ENCODE results near the gene ARID1B. TPM values are rescaled to one million over a fixed set of nuclear protein-coding genes. Genes with fewer than 3 reads are reported as not detected.
"Not testable (repeated sequence)": the region's sequence is repeated elsewhere in the genome, so short reads cannot be mapped to it uniquely, and the experiment has no call there.

The ARID1B gene
- total RNA-seq, 1 donor from 2014 or later = 93.8 TPM

DNA sequence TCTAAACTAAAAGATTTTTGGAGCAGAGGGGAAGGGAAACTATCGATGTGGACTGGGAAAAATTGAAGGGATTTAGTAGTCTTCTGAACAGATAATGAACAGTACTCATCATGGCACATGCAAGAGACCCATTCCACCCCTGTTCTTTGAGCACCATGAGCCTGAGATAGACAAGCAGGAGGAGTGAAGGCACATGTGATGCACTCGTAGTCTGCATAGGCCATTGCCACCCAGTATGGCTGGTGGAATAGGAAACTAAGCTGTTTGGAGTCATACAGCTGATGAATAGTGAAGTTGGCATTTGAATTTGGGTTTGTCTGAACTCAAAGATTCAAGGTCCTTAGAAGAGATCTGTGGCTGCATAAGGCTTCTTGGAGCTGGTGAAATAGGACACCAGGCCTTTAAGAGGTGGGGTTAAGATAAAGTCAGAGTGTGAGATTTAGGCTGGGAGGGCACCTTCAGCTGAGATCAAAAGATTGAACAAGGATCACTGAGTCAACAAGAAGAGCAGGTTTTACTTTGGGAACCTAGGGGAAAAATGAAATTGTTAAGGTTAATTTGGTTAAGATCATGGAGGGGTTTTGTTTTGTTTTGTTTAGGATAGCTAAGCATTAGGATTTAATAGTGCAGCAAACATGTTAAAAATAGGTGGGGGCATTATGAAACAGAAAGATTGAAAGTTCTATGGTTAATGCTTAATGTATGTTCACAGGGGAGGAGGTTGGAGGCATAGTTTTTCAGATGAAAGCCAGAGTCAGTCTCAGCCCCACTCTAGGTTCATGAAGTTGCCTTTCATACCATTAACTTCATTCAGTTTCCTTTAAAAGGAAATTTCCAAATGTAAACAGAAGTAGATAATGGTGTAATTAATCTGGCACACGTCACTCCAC, 148.8 kb downstream of the ARID1B start:
- intact Hi-C loops (cut with micrococcal nuclease) = no loop called here

DNA sequence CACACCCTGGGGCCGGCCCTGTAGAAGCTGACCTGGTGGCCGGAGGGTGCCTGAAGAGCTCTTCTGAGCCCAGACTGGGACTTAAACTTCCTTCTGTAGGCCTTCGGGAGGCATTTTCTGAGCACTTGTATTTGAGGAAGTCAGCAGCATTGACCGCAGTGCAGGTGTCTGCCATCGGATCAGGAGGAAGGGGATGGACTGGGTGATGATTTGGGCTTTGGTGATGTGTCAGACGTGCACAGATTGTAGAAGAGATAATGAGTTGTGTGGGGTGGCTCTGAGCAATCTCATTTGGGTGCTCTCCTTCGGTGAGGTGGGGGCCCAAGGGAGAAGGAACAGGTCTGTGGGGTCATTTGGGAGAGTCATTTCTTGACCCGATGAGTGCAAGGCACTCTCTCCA, 150.9 kb downstream of the ARID1B start:
- intact Hi-C loops (cut with micrococcal nuclease) = no loop called here

DNA sequence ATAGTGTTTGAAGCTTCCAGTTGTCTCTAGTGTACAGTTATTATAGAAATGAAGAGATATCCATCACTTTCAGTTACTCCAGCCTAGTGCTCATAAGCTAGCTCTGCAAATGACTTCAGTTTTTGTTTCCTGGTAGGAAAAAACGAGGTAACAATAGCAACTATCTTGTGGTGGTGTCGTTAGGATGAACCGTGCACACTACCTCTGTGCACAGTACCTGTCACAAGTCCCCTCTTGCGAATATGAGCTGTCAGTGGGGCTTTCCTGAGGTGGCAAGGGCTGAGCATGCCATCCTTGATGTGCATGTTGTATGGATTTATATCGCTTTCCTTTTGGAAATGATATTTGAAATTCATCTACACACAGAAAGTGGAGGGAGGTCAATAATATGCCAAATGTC, 151.8 kb downstream of the ARID1B start:
- intact Hi-C loops (cut with micrococcal nuclease) = no loop called here

DNA sequence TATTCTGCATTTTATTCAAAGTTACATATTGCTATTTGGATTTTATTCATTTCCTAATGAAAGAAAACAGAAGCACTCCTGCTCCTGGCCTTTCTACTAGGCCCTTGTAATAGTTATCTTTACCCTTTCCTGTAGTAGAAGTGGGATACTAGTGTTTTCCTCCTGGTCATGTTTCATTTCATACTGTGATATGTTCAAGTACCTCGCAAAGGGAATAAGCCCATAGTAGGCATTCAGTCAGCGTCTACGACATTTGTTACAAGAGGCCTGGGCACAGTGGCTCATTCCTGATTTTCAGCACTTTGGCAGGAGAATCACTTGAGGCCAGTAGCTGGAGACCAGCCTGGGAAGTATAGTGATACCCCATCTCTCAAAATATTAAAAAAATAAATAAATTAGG, 154.1 kb downstream of the ARID1B start:
- intact Hi-C loops (cut with micrococcal nuclease) = no loop called here

DNA sequence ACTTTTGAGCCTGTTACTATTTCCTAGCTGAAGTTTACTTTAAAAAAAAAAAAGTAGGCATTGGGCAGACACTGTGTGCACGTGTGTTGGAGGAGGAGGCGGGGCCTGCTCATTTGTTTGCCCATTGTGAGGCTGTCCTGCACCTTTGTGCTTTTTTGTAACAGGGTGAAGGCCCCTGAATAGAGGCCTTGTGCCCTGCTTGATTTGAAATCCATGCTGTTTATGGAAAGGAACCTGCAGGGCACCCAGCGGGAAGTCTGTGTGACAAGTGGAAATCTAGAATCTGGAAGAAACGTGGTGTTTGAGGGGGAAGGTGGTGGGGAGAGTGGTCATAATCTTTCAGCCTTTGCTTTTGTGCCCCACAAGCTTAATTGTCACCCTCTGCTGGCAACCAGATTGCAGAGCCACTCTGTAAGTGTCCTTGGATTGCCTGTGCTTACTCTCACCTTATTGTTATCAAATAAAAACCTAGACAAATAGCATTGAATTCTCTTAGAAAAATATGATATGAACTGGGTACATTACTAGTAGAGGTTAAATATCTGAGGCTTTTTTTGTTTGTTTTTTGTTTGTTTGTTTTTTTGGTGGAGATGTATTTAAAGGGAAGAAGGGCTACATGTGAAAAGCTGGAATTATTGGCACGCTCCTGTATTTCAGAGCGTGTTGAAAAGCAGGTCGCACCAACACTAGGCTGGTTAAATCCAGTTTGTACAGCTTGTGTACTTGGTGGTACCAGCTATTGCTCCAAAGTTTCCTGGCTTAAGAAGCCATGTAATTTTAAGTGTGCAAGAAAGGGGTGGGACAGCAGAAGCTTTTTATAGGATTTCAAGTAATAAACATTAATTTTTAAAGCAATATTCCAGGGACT, 156.3 kb downstream of the ARID1B start:
- intact Hi-C loops (cut with micrococcal nuclease) = no loop called here

DNA sequence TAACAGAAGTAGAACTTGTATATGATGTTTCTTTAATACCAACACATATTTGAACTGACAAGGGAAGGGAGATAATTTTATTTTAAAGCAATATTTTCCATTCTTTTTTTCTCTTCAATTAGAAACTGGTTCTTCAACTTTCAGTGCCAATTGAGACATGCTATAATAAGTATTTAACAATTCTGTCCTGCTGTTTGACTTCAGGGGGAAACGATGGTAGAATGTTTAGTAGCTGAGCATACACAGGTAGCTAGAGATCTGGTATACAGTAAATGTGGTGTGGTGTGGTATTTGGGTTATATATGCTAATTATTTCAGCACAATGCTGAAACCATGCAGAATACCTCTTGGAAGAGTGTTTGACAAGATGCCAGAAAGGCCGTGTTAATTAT, 156.9 kb downstream of the ARID1B start:
- intact Hi-C loops (cut with micrococcal nuclease) = no loop called here

DNA sequence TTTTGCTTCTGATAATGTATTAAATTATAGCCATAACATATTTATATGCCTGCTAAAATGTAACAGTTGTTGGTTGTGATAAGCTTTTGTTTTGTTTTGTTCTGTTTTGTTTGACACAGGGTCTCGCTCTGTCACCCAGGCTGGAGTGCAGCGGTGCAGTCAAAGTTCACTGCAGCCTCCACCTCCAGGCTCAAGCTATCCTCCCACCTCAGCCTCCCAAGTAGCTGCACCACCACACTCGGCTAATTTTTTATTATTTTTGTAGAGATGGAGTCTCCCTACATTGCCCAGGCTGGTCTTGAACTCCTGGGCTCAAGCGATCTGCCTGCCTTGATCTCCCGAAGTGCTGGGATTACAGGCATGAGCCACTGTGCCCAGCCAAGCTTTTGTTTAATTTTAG, 157.8 kb downstream of the ARID1B start:
- intact Hi-C loops (cut with micrococcal nuclease) = no loop called here

DNA sequence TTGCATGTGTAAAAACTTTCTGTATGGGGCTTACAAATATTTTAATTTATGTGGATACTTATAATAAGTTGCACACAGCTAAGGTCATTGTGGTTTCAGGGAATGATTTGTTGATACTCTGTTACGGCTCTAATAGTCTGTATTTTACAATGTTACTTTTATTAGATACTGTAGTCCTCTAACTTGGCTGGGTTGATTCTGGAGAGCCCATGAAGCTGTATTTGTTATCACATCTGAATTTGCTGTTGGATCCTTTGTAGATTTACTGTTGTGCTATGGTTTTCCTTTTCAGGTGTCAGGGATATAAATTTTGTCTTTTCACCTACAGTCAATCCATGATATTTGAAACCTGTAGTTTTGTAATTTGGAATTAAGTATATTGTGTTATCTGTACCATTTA, 161.0 kb downstream of the ARID1B start:
- intact Hi-C loops (cut with micrococcal nuclease) = no loop called here

DNA sequence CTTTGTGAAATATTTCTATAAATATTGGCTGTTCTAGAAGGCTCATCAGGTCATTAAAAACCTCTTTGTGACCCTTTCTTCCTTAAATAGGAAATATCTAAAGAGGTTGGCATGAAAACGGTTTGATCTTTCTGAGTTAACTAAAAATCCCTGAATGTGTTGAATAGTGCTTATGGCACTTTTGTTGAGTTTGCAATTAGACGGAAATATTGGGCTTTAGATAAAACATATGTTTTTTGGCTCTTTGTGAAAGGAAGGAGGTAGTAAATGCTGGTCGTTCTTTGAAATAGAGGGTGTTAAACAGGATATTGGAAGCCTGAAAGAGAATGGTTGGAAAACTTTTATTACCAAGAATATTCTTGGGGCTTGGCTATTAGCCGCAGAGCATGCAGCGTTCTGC, 163.0 kb downstream of the ARID1B start:
- intact Hi-C loops (cut with micrococcal nuclease) = no loop called here

DNA sequence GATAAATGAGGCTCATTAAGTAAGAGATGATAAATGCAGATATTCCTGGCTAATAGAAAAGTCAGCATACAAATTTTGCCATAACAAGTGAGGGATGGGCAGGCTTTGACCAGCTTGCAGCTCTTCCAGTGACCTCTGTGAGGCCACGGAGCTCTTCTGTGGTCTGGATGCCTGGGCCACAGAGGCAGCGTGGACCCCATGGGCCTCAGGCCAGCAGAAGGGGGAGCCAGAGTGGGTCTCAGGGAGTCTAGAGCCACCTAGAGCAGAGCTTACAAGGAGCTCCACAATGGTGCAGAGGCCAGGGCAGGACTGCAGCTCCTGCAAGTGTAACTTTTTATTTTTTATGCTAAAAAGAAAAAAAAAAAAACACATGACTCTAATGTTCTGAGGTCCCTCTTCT, 165.1 kb downstream of the ARID1B start:
- intact Hi-C loops (cut with micrococcal nuclease) = no loop called here

DNA sequence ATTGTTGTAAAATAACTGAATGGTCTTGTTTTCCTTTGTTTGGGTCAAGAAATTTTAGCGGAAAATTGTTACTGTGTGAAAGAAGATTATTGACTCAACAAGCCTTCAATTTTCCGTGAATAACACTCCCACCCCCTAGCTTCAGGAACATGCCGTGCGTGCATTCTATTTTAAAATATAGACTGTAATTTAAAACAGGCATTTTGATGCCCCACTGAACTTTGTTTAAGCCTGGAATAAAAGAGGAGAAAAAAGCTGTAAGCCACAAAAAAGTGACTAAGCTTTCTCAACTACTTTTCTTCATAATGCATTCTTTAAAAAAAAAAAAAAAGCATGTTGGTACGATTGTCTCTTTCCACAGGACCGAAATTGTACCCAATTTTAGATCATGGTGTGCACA, 166.0 kb downstream of the ARID1B start:
- intact Hi-C loops (cut with micrococcal nuclease) = no loop called here

DNA sequence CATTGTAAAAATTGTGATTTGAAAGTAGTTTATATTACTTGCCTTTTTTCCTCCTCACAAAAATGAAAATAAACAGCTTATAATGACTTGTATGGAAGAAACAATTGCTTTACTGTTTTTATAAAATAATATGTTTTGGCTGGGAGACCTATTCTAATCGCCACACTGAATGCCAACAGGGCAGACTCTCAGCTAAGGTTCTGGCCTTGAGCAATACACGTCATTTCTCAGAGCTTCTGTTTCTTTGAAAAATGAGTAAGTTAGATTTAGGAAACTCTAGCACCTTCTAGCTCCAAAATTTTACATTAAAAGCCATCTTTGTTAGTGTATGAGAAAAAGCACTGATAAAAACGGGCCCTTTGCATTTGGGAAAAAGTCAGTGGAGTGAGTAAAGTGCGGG, 166.6 kb downstream of the ARID1B start:
- intact Hi-C loops (cut with micrococcal nuclease) = no loop called here

DNA sequence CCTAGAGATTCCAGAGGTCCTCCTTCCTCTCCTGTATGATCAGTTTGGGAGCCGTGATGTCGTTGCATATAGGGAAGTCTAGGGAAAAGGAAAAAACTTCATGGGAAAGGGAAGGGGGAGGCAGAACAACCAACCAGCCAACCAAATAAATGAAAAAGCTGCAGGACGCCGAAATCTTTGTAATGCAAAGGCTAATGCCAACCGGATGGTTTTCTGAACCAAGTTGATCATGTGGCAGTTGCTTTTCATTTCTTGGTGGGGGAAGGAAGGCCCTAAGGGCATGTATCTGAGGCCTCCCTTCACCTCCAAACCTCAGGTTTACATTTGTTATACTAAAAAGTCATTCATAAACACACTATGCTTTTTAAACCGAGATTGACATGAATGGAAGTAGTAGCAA, 167.2 kb downstream of the ARID1B start:
- intact Hi-C loops (cut with micrococcal nuclease) = no loop called here

DNA sequence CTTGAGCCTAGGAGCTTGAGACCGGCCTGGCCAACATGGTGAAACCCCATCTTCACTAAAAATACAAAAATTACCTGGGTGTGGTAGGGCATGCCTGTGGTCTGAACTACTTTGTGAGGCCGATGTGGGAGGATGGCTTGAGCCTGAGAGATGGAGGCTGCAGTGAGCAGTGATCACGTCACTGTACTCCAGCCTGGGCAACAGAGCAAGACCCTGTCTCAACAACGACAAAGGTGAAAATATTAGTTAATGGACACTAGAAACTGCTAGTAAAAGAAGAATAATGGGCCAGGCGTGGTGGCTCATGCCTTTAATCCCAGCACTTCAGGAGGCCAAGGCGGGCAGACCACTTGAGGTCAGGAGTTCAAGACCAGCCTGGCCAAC, 168.6 kb downstream of the ARID1B start:
- intact Hi-C loops (cut with micrococcal nuclease) = not testable (repeated sequence)

DNA sequence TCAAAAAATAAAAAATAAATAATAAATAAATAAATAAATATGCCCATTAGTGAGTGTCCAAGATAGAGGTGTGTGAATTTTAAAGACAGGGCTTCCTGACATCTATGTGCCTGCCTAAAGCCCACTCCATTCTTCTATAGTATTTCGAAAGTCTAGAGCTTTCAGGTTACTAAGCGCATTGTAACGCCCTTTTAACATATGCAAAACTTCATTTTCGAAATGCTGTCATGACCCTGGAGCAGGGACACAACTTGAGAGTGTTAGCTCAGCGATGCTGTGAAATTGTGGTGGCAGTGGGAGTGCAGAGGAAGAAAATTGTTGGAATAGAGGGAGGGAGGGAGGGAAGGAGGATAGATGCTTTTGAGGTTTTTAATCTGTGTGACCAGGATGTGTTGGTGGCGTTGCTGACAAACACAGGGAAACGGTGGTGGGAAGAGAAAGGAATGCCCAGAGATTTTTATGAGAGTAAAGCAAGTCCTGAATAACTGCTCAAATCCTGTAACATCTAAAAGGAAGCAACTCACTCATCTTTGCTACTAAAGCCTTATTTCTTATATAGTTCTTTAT, 169.3 kb downstream of the ARID1B start:
- intact Hi-C loops (cut with micrococcal nuclease) = no loop called here

DNA sequence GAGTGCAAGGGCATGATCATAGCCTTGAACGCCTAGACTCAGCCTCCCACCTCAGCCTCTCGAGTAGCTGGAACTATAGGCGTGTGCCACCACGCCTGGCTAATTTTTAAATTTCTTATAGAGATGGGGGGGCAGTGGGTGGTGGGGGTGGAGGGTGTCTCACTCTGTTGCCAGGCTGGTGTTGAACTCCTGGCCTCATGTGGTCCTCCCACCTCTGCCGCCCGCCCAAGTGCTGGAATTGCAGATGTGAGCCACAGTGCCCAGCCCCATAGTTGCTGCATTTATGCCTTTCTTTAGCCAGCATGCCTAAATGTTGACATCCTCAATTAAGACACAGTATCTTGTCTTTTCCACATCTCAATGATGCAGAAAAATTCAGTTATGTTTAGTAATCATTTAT, 171.1 kb downstream of the ARID1B start:
- intact Hi-C loops (cut with micrococcal nuclease) = no loop called here

DNA sequence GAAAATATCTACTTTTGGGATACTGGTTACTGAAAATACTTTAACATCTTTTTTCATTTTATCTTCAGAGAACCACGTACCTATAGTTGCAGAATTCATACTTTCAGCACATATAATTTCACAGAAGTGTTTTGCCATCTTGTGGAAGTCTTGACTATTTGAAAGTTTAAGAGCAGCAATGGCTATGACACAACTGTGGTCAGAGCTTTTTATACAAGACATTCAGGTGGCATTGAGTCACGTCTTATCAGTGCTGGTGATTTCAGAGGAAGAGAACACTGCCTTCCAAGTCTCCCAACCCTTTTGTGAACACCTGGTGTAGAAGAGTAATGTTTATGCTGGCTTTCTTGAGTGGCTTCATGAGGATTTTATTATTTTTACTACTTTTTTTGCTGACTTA, 171.6 kb downstream of the ARID1B start:
- intact Hi-C loops (cut with micrococcal nuclease) = no loop called here

DNA sequence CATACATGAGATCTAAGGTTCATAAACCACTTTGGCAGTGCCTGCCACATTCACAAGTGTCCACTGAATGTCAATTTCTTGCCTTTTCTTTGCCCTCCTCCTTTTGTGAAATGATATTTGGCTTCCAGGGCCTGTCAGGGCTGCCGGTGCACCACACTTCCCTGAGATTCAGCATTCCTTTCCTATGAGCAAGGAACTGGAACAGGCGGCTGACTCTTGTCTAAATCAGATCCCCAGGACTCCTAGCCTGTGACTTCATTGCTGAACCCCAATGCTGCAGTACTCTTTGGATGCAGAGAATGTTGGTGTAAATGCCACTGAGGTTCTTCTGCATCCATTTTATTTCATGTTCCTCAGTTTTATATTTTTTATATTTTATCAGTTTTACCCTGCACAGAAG, 172.2 kb downstream of the ARID1B start:
- intact Hi-C loops (cut with micrococcal nuclease) = no loop called here

DNA sequence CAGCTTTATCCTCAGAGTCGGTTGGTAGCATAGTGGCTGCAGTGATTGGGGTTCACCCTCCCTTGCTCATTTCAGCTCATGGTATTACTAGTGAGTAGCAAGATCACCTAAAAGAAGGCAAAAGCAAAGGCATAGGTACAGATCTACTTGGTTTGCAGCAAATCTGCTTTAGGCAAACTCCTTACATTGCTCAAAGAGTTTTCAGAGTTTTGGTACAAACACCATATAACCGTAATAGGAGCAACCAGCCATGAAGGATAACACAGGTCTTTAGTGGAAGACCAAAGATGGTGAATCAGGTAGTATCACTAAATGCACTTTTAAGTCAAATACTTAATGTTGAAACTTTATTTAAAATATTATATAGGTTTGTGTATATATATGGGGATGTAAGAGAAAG, 172.9 kb downstream of the ARID1B start:
- intact Hi-C loops (cut with micrococcal nuclease) = no loop called here

DNA sequence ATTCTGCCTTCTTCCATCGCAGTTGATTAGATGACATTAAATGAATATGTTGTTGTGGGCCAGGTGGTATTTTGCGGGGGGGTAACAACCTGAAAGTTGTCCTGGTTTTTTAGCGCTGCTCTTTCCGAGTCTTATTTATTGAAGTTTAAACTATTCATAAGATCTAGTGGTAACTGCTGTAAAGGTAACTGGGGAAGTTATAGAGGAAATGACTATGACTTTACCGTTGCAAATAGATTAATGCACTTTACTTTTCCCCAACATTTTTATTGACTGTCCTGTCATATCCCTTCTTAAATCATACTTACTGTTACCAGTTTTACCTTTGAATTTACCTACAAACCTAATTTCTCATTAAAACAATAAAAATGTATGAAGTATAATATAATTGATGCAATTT, 173.4 kb downstream of the ARID1B start:
- intact Hi-C loops (cut with micrococcal nuclease) = no loop called here

DNA sequence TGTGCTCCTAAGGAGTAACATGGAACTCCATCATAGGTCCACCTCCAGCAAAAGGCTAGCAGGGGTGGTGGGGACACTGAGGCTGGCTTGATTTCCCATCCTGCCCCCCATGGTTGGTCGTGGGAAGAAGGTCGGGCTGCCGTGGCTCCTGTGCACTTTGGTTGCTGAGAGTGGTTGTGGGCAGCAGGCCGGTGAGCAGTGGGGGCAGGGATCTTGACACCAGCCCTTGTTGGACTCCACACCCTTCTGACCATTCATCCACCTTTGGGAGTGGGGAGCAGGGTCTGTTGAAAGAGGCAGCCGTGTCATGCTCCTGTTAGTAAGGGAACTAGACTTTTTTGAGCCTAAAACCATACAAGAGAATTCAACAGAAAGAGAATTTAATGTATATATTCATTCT, 175.2 kb downstream of the ARID1B start:
- intact Hi-C loops (cut with micrococcal nuclease) = no loop called here

DNA sequence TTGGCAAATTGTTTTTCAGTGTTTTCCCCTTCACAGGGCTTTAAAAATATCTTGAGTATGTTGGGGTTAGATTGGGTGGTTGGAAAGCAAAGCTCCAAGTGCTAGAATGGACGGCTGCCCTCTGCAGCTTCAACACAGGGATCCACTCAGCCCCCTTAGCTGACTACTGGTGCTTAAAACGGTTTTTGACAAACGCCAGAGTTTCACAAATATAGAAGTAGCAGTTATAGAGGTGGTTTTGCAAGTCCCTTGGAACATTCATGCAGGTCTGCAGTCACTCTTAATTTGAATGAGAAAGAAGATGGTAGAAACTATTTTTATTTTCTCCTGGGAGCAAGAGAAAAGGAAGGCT, 175.9 kb downstream of the ARID1B start:
- intact Hi-C loops (cut with micrococcal nuclease) = loop anchor here (1.0 kb wide), 1 partner anchor 389 kb away; no protein-coding TSS in a partner anchor

All from T-helper 1 cell treated with Interleukin-12 subunit alpha and Interleukin-12 subunit beta and Interleukin-4 antibody, amounts not matched to agents 30 ng/mL and 1 ng/mL, for 36 hours (primary cell).